ENCODE data around the gene MRGPRX2.

MRGPRX2 gene

GRCh38 chr11:19076744-19077589 is 16.4 kb upstream of the MRGPRX2 start:
- TF ChIP-seq CTCF (conservative IDR thresholded peaks at IDR 0.05; ENCODE audit: low read depth, low read length) = peak; percentile 98
- Histone ChIP-seq H3K27ac (no peak overlapping the region), H3K4me3 (IDR thresholded peaks at IDR 0.05; ENCODE audit: insufficient read depth, low read depth, low read length) (no peak overlapping the region), H3K4me2 (no peak overlapping the region), H2AFZ (ENCODE audit: low read depth) (peak overlapping the region; percentile 23), H3K36me3 (ENCODE audit: insufficient read depth) (no peaks in the 10 kb centered on the region), H3K79me2 (ENCODE audit: insufficient read depth, low read depth) (no peaks in the 10 kb centered on the region), H3K27me3 (ENCODE audit: insufficient read depth, low read depth) (no peaks in the 10 kb centered on the region), H3K9ac (no peak overlapping the region), H4K20me1 (ENCODE audit: insufficient read depth) (no peaks in the 10 kb centered on the region), H3K4me1 (ENCODE audit: low read depth, poor library complexity, severe bottlenecking) (no peaks in the 10 kb centered on the region)

- H3K9ac ChIP-seq = no peak overlapping the region
- no peak overlapping the region for H2AFZ ChIP-seq (ENCODE audit: low read depth)
- peaks cover 4% of the 10 kb centered on the region for H3K4me1 ChIP-seq (ENCODE audit: low read depth, poor library complexity, severe bottlenecking)
- H3K79me2 ChIP-seq (ENCODE audit: insufficient read depth, low read depth) = no peaks in the 10 kb centered on the region
- no peaks in the 10 kb centered on the region for H3K27me3 ChIP-seq (ENCODE audit: insufficient read depth, low read depth)
- no peaks in the 10 kb centered on the region for H3K36me3 ChIP-seq (ENCODE audit: insufficient read depth)
- no peaks in the 10 kb centered on the region for H4K20me1 ChIP-seq (ENCODE audit: insufficient read depth)
- no peak overlapping the region for H3K27ac ChIP-seq
- no peak overlapping the region for H3K4me3 ChIP-seq (IDR thresholded peaks at IDR 0.05; ENCODE audit: insufficient read depth, low read depth, low read length)
- TF ChIP-seq CTCF (conservative IDR thresholded peaks at IDR 0.05; ENCODE audit: low read depth, low read length) = no peak
- H3K4me2 ChIP-seq = no peak overlapping the region
Measured at GRCh38 chr11:19075636-19076035, 15.1 kb upstream of the MRGPRX2 start.

- Histone ChIP-seq H3K36me3 (ENCODE audit: insufficient read depth) (no peaks in the 10 kb centered on the region), H2AFZ (ENCODE audit: low read depth) (no peak overlapping the region), H3K4me3 (IDR thresholded peaks at IDR 0.05; ENCODE audit: insufficient read depth, low read depth, low read length) (no peak overlapping the region), H3K4me2 (no peak overlapping the region), H3K27me3 (ENCODE audit: insufficient read depth, low read depth) (no peaks in the 10 kb centered on the region), H3K9ac (no peak overlapping the region), H3K27ac (no peak overlapping the region), H3K4me1 (ENCODE audit: low read depth, poor library complexity, severe bottlenecking) (peaks cover 4% of the 10 kb centered on the region), H4K20me1 (ENCODE audit: insufficient read depth) (no peaks in the 10 kb centered on the region), H3K79me2 (ENCODE audit: insufficient read depth, low read depth) (no peaks in the 10 kb centered on the region)
- TF ChIP-seq CTCF (conservative IDR thresholded peaks at IDR 0.05; ENCODE audit: low read depth, low read length) = no peak
Measured at GRCh38 chr11:19073454-19074415, 13.2 kb upstream of the MRGPRX2 start.

GRCh38 chr11:19072464-19072863 is 11.9 kb upstream of the MRGPRX2 start:
- H4K20me1 ChIP-seq (ENCODE audit: insufficient read depth) = no peaks in the 10 kb centered on the region
- no peaks in the 10 kb centered on the region for H3K36me3 ChIP-seq (ENCODE audit: insufficient read depth)
- no peak for TF ChIP-seq CTCF (conservative IDR thresholded peaks at IDR 0.05; ENCODE audit: low read depth, low read length)
- no peak overlapping the region for H3K9ac ChIP-seq
- H3K79me2 ChIP-seq (ENCODE audit: insufficient read depth, low read depth) = no peaks in the 10 kb centered on the region
- no peaks in the 10 kb centered on the region for H3K27me3 ChIP-seq (ENCODE audit: insufficient read depth, low read depth)
- H3K4me3 ChIP-seq (IDR thresholded peaks at IDR 0.05; ENCODE audit: insufficient read depth, low read depth, low read length) = no peak overlapping the region
- H3K27ac ChIP-seq = no peak overlapping the region
- no peak overlapping the region for H2AFZ ChIP-seq (ENCODE audit: low read depth)
- H3K4me1 ChIP-seq (ENCODE audit: low read depth, poor library complexity, severe bottlenecking) = peaks cover 4% of the 10 kb centered on the region
- no peak overlapping the region for H3K4me2 ChIP-seq

All from KMS-11 (cell line).